Activated CD4-positive, alpha-beta T cell treated with anti-CD3 and anti-CD28 coated beads, Interleukin-2, amount 50 U/mL, for 48 hours (primary cell): ENCODE results near the gene AEBP1.

Experiments
- DNase-seq, 2 experiments: peaks; one replicate each; pipeline ENCODE4 v3.0.0-alpha.2; 2020

The AEBP1 gene

DNA sequence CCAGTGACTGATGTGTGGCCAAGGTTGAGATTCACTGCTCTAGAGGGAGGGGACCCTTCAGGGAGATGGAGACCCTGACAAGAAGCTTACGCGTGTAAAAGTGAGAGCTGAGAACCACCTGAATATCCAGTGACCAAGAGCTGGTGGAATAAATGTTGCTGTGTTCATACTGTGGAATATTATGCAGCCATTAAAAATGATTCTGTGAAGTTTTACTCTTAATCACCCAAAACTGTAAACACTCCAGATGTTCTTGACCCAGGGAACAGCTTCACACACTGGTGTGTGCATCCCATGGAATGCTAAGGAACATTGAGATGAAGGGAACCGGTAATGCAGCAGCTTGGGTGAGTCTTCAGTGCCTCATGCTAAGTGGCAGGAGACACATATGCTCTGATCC is 17.5 kb upstream of the AEBP1 start:
- DNase-seq: no peak

DNA sequence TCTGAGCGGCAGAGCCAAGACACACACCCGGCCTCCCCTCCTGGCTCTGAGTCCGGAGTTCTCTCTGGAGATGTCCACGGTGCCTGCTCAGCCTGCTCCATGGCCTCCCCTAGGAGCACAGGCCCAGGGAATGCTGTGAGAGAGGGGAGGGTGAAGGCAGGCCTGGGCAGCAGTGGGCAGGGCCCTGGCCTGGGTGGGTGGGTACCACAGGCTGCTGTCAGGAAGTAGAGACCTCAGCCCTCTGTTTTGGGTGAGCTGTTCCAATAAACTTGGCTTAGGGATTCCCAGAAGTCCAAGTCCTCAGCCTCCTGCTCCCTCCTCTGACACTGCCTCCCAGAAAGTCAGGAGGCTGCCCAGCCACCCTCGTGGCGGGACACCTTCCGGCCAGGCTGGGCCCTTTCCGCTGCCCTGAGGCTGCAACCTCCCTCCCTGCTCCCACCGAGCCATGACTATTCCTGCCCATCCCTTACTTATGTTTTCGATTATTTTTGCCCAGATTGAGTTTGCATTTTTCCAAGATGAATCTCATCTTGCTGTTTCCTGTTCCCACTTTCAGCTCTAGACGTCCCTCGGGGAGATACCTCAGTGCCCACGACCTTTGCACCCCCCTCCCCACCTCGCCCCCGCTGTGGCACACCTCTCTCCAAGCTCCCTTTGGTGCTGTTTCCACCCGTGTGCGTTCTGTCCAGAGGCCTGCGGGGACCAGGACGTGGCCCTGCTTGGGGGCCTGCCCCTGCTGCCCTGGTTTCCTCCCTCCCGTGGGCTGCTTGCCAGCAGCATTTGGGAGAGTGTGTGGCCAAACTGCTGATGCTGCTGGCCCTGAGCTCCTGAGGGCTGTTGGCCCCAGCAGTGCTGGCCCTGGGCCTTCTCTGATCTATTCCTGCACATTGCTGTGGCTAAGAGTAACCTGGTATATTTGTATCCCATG is 16.0 kb upstream of the AEBP1 start:
- DNase-seq: no peak

DNA sequence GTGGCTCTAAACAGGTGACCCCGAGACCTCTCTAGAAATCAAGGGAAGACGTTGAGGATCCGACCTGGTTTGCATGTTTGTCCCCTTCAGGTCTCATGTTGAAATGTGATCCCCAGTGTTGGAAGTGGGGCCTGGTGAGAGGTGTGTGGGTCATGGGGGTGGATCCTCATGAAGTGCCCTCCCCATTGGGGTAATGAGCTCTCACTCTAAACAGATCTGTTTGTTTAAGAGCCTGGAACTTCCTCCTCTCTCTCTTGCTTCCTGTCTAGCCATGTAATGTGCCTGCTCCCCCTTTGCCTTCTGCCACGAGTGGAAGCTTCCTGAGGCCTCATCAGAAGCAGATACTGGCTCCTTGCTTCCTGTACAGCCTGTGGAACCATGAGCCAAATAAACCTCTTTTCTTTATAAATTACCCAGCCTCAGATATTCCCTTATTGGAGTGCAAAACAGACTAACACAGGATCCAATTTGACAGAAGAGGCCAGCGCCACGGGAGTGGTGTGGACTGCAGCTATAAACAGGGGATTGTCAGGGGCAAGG is 11.0 kb upstream of the AEBP1 start:
- DNase-seq: no peak

DNA sequence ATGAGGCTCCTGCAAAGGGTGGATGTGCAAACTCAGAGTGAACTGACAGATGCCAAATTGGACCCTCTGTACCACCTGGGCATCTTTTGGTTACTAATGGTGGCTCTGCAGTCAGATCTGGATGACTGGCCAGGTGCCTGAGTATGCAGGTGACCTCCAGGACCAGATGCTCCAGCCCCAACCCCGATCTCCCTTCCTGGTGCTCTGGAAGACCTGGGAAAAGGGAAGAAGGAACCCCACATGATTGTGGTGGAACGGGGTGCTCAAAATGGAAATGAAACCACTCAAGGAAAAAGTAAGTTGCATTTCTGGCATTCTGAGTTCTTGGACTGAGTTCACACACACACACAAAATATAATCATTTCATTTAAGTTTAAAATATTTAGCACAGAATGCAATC is 9.8 kb upstream of the AEBP1 start:
- DNase-seq: no peak

DNA sequence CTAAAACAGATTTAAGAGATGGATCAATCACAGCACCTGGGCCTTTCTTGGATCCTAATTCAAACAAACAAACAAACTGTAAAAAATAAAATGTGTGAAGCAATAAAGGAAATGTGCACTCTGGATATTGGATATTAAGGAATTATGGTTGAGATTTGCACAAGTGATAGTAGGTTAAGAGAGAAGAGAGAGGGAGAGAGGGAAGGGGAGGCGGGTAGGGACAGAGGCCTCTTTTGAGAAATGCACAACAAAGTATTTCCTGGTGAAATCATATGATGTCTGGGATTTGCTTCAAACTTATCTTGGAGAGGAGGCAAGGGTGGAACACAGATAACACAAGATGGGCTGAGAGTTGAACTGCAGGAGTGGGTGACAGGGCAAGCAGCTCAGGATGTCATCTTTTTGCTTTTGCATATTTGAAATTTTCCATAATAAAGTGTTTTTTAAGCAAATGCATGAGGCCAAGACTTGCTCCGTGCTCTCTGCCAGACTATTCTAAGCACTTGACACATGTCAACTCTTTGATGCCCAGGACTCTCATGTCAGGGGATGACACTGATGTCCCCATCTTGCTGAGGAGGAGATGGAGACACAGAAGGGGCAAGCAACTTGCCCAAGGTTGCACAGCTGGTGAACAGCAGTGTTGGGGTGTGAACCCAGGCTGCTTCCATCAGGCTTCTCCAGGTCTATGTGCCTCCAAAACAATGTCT is 9.1 kb upstream of the AEBP1 start:
- no peak for DNase-seq

DNA sequence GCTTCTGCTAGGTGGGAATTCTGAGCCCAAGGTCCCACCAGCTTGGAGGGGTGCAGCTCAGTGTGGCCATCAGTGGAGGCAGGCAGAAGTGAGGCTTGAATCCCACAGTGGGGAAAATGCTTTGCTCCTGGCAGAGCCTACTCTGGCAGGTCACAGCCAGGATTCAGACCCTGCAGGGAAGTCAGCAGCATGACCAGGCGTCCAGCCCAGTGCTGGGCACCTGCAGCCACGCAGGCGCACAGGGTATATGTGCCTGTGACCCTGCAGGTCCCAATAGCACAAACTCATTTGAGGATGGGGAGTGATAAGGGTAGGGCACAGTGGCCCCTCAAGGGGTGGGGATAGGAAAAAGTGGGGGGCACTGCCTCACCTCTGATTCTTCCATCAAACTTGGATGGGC is 8.4 kb upstream of the AEBP1 start:
- no peak for DNase-seq

DNA sequence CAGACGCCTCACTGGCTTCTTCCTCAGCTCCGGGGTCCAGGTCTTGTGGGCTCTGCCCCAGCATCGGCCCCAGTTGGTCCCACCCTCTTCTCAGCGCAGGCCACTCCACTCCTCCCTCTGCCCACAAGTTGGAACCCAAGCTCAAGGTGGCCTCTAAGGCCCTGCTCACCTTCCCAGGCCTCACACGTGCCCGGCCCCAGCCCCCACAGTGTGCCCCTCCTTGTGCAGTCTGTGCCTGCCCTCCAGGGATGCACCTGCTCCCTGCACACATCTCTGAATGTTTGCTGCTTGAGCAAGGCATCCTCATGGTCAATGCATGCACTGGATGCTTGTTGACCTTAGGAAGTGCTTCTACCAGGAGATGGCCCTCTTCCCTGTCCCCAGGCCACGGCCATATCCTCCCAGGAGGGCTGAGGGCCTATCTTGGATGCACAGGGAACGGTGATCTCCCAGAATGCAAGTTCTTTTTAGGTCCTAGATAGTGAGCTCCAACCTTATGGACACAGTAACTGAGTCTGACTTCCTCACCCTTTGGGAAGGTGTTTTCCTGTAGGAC is 7.7 kb upstream of the AEBP1 start:
- DNase-seq: no peak

DNA sequence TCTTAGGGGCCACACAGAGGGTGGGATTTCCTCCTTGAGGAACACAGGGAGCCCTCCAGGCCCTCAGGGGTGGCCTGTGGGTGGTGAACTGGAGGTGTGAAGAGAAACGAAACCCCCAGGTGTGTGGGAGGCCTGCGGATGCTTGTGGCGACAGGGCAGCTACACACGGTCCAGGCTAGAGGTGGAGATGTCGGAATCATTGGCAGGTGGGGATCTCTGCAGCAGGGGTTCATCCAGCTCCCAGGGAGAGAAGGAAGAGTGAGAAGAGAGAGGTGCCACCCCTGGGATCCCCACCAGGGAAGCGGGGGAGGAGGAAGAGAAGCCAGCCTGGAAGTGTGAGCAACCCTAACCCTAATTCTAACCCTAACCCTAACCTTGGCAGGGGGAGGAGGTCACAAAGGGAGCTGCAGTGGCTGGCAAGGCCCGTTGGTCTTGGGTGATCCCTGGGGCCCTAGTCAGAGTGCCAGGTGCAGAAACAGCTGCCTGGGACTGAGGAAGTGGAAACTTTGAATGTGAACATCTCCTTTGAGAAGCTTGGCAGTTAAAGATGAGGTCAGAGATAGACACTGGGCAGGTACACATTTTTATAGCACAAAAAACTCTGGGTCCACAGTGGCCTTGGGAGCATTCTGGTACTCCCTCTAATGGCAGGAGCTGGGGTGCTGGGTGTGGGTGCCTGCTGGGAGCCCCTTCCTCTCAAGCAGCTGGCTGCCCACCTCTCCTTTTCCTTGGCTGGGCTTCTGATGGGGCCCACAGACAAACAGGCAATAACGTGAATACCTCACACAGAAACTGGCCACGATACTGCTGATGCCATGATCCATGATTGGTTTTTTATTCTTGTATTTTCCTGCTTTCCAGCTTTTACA is 6.8 kb upstream of the AEBP1 start:
- no peak for DNase-seq

DNA sequence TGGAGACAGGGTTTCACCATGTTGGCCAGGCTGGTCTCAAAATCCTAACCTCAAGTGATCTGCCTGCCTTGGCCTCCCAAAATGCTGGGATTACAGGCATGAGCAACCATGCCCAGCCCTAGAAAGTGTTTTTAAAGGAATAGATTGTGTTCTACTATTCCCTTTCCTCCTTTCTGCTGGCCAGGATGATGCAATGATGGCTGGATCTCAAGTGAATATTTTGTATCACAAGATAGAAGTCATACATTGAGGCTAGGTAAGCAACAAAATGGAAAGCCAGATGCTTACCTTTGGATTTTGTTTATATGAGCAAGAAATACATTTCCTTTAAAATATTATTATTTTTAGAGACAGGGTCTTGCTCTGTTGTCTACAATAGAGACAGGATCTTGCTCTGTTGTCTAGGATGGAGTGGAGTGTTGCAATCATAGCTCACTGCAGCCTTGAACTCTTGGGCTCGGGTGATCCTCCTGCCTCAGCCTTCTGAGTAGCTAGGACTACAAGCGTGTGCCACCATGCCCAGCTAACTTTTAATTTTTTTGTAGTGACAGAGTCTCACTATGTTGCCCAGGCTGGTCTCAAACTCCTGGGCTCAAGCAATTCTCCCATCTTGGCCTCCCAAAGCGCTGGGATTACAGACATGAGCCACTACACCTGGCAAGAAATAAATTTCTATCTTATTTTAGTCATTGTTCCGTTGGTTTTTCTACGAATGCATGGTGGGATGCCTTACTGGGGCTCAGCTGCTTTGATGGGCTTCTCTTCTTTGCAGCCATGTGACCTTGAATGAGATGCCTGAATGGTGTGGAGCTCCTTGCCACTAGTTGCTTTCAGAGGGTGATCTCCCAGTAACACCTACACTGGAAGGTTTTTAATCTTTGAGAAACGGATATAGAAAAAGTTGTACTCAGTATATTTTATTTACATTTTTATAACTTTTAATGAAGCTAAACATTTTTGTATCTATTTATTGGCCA is 5.8 kb upstream of the AEBP1 start:
- DNase-seq: no peak

DNA sequence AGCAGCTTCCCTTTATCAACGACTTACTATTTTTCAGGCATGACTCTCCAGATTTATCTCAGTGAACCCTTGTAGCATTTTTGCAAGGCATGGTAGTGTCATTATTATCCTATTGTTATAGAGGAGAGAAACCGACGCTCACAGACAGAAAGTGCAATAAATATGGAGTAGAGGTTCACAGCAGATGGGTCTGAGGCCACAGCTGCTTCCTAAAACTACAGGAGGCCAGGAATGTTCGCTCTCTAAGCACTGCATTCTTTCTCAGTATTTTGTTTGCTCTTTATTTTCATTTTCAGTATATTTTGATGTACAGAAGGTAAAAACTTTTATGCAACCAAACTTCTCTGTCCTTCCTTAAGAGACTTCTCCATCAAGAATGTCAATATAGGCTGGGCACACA is 4.5 kb upstream of the AEBP1 start:
- no peak for DNase-seq

DNA sequence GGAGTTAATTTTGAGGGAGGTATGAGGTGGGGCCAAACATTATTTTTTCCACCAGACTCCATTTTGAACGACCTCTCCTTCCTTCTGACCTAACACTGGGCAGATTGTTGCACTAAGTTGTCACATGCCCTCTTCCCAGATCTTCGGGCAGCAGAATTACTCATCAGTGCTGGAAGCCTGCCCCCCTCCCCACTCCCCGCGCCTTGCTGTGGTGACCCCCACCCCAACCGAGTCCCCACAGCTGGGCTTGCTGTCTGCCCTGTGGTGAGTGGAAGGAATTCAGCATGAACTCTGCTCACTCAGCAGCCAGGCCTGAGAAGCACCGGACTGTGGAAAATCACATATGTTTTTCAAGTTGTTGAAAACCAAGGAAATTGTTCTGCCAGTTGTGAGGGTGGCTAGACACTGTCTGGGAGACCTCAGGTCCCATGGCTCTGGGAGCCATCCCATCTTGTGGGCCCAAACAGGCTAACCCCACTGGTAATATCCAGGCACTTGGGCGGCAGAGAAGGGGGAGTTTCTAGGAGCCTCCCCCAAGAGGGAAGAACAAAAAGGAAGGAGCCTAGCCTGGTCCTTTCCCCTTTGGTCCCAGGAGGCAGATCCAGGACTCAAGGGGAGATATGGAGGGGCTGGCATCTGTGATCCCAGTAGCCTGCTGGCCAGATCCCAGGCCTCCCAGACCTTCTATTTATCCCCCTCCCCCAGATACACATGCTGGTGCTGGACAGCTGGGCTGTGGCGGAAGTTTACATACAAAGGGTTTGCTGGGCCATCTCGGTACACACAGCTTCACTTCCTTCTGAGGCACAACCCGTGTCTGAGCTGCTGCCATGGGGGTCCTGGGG is 3.5 kb upstream of the AEBP1 start:
- no peak for DNase-seq

DNA sequence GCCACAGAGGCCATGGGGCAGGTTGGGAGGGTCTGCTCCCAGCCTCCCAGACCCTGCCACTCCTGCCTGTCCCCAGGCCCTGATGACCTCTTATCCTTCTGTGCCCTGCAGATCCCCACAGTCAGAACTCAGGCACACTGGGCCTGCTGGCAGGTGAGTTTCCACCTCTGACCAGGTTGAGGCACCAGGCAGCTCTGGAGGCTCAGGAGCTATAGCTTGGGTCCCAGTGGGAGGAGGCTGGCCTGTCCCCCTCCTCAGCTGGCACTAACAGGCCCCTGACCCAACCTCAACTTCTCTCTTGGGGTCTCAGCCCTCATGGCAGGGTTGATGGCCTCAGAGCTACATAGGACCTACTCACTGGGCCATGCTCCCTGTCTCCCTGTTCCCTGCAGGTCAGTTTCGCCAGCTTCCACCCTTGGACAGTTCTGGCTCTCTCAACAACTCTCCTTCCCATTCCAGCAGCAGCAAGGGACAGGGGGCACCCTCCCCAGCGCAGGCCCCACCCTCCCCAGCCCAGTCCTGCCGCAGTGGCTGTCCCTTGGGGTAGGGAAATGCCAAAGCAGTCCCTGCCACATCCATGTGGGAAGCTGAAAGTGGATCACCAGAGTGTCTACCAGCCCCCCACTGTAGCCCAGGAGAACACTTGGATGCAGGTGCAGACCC is 2.7 kb upstream of the AEBP1 start:
- DNase-seq: no peak

DNA sequence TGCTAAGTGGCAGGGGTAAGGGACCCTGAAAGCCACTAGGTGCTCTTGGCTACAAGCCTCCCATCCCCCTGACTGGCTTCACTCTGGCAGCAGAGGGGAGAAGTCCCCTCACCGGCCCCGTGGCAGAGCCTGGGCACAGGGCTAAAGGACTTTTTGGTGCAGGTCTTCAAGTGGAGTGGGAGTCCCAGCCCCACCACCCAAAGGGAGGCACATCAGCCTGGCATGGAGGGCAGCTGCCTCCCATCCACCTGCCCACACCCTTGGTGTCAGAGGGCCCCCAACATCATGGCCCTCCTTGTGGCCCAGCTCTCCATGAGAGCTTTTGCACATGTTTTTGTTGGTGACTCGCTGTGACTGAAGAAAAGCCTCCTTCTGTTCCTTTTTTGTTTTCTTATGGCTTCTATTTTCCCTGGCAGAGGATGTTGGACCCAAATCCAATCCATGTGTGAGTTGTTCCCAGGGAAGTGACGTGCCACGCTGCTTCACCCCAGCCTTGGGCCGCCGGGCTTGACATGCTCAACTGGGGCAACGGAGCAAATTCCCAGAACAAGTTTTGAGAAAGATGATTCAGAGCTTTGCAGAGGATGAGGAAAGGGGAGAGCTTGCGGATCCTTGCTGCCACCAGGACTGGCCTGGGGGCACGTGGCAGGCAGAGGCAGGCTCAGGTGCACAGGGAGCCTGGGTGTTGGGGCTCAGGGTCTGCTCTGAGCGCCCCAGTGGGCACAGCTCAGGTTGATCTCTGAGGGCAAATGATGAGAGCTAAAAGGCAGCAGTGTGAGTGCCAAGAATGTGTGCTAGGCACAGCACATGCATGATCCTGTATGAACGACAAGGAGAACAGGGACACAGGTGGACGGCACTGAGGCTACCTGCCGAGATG is 1.9 kb upstream of the AEBP1 start:
- no peak for DNase-seq

DNA sequence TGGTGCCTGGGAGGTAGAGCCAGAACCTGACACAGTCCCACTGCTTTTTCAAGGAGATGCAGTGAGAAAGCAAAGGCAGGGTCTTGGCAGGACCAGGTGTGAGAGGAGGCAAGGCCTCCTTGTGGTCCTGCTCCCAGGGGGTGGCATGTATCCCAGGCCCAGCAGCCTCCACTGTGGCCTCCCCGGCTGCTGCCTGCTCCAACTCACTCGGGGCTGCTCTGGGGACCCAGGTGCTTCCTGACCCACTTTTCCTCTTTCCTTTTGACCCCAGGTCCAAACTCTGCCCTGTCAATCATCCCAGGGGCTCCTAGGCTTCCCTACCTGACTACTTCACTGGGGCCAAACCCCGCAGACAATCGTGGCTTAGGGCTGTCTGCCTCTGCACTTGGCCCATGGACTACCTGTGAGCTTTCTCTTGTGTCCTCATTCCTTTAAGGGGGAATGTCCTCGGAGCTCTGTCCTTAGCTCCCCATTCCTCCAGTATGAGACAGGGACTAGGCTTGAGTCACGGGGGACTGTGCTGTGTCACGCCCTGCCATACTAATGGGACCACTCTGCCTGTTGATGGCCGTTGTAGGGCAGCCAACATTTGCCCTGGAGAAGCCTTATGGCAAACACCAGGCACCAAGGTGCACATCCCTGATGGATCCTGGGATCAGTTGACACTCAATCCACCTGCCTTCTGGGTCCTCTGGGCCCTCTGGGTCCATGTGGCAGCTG is 1.1 kb upstream of the AEBP1 start:
- DNase-seq: no peak

DNA sequence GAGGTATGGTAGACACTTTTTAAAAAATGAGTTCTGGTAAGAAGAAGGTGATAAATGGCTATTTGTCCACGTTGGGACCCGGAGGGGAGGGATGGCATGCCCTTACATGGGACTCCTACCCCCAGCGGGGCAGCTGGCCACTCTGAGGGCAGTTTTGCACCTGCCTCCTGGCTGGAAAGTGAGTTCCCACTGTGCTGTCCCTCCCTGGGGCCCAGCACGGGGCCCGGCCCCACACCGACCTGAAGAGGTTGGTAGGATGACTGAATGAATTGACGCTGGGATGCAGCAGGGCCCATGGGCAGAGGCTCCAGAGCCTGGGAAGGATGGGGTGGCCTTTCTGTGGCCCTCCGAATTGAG is 601 bp upstream of the AEBP1 start:
- DNase-seq: no peak

DNA sequence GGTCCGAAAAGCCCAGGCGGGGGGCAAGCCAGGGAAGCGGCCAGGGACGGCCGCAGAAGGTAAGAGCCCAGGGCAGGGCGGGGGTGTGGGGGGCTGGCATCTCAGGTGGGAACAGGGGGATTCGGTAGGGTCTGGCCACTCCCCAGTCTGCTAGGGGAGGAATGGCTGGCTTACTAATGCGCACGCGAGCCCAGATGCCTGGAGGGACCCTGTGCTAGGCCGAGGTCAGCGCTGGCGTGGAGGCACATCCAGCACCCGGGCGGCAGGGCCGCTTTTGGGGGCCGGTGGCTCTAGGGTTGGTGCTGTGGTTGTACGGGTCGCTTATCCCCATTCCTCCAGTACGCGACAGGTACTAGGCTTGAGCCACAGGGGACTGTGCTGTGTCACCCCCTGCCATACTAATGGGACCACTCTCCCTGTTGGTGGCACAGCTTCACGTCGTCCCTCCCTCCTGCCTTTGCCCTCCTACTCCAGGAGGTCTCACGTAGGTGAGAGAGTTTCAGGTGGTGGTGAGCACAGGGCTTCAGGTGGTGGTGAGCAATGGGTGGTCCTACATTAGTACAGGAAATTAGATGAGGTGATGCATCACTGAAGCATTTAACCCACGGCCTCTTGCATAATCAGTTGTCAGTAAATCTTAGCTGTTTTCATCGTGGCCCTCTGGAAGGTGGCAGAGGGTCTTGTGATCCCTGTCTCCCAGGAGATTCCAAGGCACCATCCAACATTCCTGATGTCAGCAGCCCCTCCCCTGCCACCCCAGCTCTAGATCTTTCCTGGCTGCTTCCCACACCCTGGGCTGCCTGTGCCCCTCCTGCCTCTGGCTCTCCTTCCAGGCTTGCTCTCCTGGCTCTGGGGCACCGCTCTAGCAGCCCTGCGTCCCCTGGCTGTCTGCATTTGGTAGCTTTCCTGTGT is 971 bp downstream of the AEBP1 start:
- DNase-seq: no peak

DNA sequence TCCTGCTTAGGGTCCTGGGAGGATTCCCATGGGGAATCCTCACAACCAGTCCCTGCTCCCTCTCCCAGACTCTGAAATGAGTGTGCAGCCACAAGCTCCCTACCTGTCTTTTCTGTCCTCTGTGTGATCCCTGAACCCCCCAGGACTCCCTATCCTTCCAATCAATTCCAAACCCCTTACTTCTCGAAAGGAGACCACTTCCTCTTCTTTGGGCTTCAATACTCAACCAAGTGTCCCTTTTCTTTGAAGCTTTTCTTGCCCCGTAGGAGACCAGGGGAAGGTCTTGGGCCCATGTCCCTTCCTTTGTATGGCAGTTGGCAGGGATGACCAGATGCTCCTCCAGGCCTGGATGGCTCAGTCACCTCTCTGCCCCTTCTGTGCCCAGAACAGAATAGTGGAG is 1.7 kb downstream of the AEBP1 start:
- DNase-seq: no peak
